Erythroblast (primary cell): ENCODE results near the gene CCDC201.
"Not testable (repeated sequence)": the region's sequence is repeated elsewhere in the genome, so short reads cannot be mapped to it uniquely, and the experiment has no call there.

ENCODE experiments used
- GATA1 ChIP-seq: IDR thresholded peaks from 2 replicates; pipeline ENCODE4 v1.6.1; 2011; ENCODE audit warnings: low read depth, mild to moderate bottlenecking, control low read depth, low read length, moderate library complexity
- POLR2A ChIP-seq: IDR thresholded peaks from 2 replicates; pipeline ENCODE4 v1.6.1; 2011; ENCODE audit warnings: mild to moderate bottlenecking, low read length

DNA sequence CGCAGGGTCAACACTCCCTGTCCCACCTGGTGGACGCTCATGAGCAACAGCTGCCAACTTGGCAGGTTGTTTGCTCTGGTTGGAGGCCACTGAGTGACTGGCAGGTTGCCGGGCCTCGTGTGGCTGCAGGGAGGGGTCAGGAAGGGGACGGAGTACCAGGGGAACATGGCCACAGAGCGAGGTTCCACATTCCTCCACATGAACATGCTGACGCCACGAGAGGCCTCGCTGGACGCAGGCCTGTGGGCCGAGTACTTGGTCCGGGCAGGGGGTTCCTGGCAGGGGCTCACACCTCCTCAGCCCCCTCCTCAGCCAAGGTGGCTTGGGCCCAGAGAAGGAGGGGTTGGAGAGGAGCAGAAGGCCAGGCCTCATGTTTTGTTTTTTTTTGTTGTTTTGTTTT is 54.1 kb downstream of the CCDC201 start:
- not testable (repeated sequence) for TF ChIP-seq POLR2A, GATA1
